ENCODE measurements around the gene HMGCR. TPM values are rescaled to one million over a fixed set of nuclear protein-coding genes. Genes with fewer than 3 reads are reported as not detected.

The HMGCR gene
- total and polyA plus RNA-seq, 2 experiments from 2014 or later: 72.2 to 331 TPM

DNA sequence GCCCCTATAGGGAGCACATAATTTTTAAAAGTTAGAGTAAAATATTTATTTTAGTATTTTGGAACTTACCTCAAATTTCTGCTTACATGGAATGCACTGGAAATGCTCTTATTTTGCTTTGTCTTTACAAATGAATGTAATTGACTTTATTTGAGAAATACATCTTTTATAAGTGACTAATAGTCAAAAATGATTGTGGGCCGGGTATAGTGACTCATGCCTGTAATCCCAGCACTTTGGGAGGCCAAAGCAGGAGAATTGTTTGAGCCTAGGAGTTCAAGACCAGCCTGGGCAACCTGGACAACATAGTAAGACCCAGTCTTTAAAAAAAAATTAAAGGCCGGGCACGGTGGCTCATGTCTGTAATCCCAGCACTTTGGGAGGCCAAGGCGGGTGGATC, 5.8 kb downstream of the HMGCR start:
- H3K27me3 Mint-ChIP-seq (ENCODE audit: insufficient read depth, low read depth, poor library complexity): peaks cover 1% of the 10 kb centered on the region
- ATAC-seq: no peak

GRCh38 chr5:75348241-75348640, 11.2 kb downstream of the HMGCR start:
- Histone ChIP-seq H3K4me3 (no peak overlapping the region), H3K27me3 (ENCODE audit: insufficient read depth) (no peaks in the 10 kb centered on the region), H3F3A (replicated peaks; ENCODE audit: low read depth) (no peaks in the 10 kb centered on the region; the same call in 1 of the 2 replicates), H3K9me2 (ENCODE audit: insufficient read depth) (no peaks in the 10 kb centered on the region), H3K27ac (ENCODE audit: low read depth) (no peak overlapping the region), H3K4me2 (no peak overlapping the region), H3K79me2 (replicated peaks; ENCODE audit: insufficient read depth) (peaks cover 81% of the 10 kb centered on the region), H2AFZ (no peak overlapping the region), H3K4me1 (ENCODE audit: insufficient read depth) (no peaks in the 10 kb centered on the region), H3K36me3 (ENCODE audit: insufficient read depth) (peaks cover 95% of the 10 kb centered on the region), H4K20me1 (replicated peaks; ENCODE audit: insufficient read depth) (peaks cover 34% of the 10 kb centered on the region)
- Mint-ChIP-seq H3K27ac (no peak overlapping the region), H3K4me3 (no peak overlapping the region), H3K36me3 (ENCODE audit: low read depth) (peaks cover 83% of the 10 kb centered on the region), H3K9me3 (no peaks in the 10 kb centered on the region), H3K4me1 (no peaks in the 10 kb centered on the region), H3K27me3 (ENCODE audit: insufficient read depth, low read depth, poor library complexity) (peaks cover 1% of the 10 kb centered on the region)
- DNase-seq (ENCODE audit: low spot score) (no peak), ATAC-seq (no peak)
- TF ChIP-seq JUNB (IDR thresholded peaks at IDR 0.05; ENCODE audit: unreplicated experiment) (no peak), ETS1 (IDR thresholded peaks at IDR 0.05) (no peak), NANOG (IDR thresholded peaks at IDR 0.05; ENCODE audit: borderline replicate concordance) (no peak), EZH2phosphoT487 (IDR thresholded peaks at IDR 0.05; ENCODE audit: unreplicated experiment) (no peak), STAT1 (IDR thresholded peaks at IDR 0.05; ENCODE audit: unreplicated experiment) (no peak), ZNF114 (CRISPR knock-in tag; IDR thresholded peaks at IDR 0.05) (no peak), EZH2 (IDR thresholded peaks at IDR 0.05; ENCODE audit: low read depth, unreplicated experiment) (no peak), CREB1 (CRISPR knock-in tag; IDR thresholded peaks at IDR 0.05; ENCODE audit: low read depth) (no peak)
- TF ChIP-seq, protein P1, sequence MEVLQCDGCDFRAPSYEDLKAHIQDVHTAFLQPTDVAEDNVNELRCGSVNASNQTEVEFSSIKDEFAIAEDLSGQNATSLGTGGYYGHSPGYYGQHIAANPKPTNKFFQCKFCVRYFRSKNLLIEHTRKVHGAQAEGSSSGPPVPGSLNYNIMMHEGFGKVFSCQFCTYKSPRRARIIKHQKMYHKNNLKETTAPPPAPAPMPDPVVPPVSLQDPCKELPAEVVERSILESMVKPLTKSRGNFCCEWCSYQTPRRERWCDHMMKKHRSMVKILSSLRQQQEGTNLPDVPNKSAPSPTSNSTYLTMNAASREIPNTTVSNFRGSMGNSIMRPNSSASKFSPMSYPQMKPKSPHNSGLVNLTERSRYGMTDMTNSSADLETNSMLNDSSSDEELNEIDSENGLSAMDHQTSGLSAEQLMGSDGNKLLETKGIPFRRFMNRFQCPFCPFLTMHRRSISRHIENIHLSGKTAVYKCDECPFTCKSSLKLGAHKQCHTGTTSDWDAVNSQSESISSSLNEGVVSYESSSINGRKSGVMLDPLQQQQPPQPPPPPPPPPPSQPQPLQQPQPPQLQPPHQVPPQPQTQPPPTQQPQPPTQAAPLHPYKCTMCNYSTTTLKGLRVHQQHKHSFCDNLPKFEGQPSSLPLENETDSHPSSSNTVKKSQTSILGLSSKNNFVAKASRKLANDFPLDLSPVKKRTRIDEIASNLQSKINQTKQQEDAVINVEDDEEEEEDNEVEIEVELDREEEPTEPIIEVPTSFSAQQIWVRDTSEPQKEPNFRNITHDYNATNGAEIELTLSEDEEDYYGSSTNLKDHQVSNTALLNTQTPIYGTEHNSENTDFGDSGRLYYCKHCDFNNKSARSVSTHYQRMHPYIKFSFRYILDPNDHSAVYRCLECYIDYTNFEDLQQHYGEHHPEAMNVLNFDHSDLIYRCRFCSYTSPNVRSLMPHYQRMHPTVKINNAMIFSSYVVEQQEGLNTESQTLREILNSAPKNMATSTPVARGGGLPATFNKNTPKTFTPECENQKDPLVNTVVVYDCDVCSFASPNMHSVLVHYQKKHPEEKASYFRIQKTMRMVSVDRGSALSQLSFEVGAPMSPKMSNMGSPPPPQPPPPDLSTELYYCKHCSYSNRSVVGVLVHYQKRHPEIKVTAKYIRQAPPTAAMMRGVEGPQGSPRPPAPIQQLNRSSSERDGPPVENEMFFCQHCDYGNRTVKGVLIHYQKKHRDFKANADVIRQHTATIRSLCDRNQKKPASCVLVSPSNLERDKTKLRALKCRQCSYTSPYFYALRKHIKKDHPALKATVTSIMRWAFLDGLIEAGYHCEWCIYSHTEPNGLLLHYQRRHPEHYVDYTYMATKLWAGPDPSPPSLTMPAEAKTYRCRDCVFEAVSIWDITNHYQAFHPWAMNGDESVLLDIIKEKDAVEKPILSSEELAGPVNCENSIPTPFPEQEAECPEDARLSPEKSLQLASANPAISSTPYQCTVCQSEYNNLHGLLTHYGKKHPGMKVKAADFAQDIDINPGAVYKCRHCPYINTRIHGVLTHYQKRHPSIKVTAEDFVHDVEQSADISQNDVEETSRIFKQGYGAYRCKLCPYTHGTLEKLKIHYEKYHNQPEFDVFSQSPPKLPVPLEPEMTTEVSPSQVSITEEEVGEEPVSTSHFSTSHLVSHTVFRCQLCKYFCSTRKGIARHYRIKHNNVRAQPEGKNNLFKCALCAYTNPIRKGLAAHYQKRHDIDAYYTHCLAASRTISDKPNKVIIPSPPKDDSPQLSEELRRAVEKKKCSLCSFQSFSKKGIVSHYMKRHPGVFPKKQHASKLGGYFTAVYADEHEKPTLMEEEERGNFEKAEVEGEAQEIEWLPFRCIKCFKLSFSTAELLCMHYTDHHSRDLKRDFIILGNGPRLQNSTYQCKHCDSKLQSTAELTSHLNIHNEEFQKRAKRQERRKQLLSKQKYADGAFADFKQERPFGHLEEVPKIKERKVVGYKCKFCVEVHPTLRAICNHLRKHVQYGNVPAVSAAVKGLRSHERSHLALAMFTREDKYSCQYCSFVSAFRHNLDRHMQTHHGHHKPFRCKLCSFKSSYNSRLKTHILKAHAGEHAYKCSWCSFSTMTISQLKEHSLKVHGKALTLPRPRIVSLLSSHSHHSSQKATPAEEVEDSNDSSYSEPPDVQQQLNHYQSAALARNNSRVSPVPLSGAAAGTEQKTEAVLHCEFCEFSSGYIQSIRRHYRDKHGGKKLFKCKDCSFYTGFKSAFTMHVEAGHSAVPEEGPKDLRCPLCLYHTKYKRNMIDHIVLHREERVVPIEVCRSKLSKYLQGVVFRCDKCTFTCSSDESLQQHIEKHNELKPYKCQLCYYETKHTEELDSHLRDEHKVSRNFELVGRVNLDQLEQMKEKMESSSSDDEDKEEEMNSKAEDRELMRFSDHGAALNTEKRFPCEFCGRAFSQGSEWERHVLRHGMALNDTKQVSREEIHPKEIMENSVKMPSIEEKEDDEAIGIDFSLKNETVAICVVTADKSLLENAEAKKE (CRISPR knock-in tag; IDR thresholded peaks at IDR 0.05): no peak

More for the DNA sequence above, 5.8 kb downstream of the HMGCR start:
- Histone ChIP-seq H3F3A (replicated peaks; ENCODE audit: low read depth) (no peaks in the 10 kb centered on the region), H3K4me1 (ENCODE audit: insufficient read depth) (no peaks in the 10 kb centered on the region), H3K9me2 (ENCODE audit: insufficient read depth) (no peaks in the 10 kb centered on the region), H3K79me2 (replicated peaks; ENCODE audit: insufficient read depth) (peaks cover 99% of the 10 kb centered on the region), H3K27ac (ENCODE audit: low read depth) (no peak overlapping the region), H2AFZ (no peak overlapping the region), H4K20me1 (replicated peaks; ENCODE audit: insufficient read depth) (peaks cover 59% of the 10 kb centered on the region), H3K4me3 (no peak overlapping the region), H3K36me3 (ENCODE audit: insufficient read depth) (peaks cover 51% of the 10 kb centered on the region), H3K27me3 (ENCODE audit: insufficient read depth) (no peaks in the 10 kb centered on the region), H3K4me2 (no peak overlapping the region)
- H3K4me1 Mint-ChIP-seq: peaks cover 21% of the 10 kb centered on the region
- no peak for DNase-seq (ENCODE audit: low spot score)
- H3K4me3 Mint-ChIP-seq: no peak overlapping the region
- H3K36me3 Mint-ChIP-seq (ENCODE audit: low read depth): peaks cover 59% of the 10 kb centered on the region
- TF ChIP-seq, protein P2, sequence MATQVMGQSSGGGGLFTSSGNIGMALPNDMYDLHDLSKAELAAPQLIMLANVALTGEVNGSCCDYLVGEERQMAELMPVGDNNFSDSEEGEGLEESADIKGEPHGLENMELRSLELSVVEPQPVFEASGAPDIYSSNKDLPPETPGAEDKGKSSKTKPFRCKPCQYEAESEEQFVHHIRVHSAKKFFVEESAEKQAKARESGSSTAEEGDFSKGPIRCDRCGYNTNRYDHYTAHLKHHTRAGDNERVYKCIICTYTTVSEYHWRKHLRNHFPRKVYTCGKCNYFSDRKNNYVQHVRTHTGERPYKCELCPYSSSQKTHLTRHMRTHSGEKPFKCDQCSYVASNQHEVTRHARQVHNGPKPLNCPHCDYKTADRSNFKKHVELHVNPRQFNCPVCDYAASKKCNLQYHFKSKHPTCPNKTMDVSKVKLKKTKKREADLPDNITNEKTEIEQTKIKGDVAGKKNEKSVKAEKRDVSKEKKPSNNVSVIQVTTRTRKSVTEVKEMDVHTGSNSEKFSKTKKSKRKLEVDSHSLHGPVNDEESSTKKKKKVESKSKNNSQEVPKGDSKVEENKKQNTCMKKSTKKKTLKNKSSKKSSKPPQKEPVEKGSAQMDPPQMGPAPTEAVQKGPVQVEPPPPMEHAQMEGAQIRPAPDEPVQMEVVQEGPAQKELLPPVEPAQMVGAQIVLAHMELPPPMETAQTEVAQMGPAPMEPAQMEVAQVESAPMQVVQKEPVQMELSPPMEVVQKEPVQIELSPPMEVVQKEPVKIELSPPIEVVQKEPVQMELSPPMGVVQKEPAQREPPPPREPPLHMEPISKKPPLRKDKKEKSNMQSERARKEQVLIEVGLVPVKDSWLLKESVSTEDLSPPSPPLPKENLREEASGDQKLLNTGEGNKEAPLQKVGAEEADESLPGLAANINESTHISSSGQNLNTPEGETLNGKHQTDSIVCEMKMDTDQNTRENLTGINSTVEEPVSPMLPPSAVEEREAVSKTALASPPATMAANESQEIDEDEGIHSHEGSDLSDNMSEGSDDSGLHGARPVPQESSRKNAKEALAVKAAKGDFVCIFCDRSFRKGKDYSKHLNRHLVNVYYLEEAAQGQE (IDR thresholded peaks at IDR 0.05; ENCODE audit: unreplicated experiment): no peak
- no peak for TF ChIP-seq CREB1 (CRISPR knock-in tag; IDR thresholded peaks at IDR 0.05; ENCODE audit: low read depth)
- no peak overlapping the region for H3K27ac Mint-ChIP-seq
- no peaks in the 10 kb centered on the region for H3K9me3 Mint-ChIP-seq

Measured in GM23338 (cell line).